Tibial artery (tissue), 4 donors: ENCODE results near the gene NEGR1.

Experiments used
- DNase-seq, 2 donors: peaks; one replicate each; pipeline ENCODE4 v3.0.0-alpha.2; 2019
- H3K27ac ChIP-seq, 2 donors: fragments of 200-600 bp; sonication (generic) in 1 of 2; 1 replicate in 1 of 2; 2 replicates in 1 of 2; pipeline ENCODE4 v1.5.1; 2018 to 2019; ENCODE audit warnings: mild to moderate bottlenecking in 1 of 2
- H3K27me3 ChIP-seq, 2 donors: fragments of 200-600 bp; sonication (generic) in 1 of 2; one replicate each; pipeline versions ENCODE4 v1.5.1 to v1.6.0; 2016 to 2019
- H3K36me3 ChIP-seq, 3 donors: fragments of 200-600 bp; sonication (generic) in 2 of 3; one replicate each; pipeline ENCODE4 v1.5.1; 2016 to 2019; ENCODE audit warnings: mild to moderate bottlenecking in 2 of 3
- H3K4me1 ChIP-seq, 4 donors: fragments of 200-600 bp; sonication (generic) in 2 of 4; 1 replicate in 3 of 4; 2 replicates in 1 of 4; pipeline ENCODE4 v1.5.1; 2016 to 2019
- H3K4me3 ChIP-seq, 2 donors: fragments of 200-600 bp; sonication (generic) in 1 of 2; 1 replicate in 1 of 2; 2 replicates in 1 of 2; pipeline ENCODE4 v1.5.1; 2018 to 2019; ENCODE audit warnings: mild to moderate bottlenecking in 2 of 2
- H3K9me3 ChIP-seq, 3 donors: fragments of 200-600 bp; sonication (generic) in 1 of 3; one replicate each; pipeline ENCODE4 v1.5.1; 2016 to 2019
- intact Hi-C: fragments of 100-400 bp; cut with DNase I; formaldehyde crosslinking; loops from one replicate; pipeline ENCODE4 v1.15.0; 2023; ENCODE audit warnings: low total_unique reads
- TF ChIP-seq, protein P1 (sequence below), 2 experiments: fragments of 200-600 bp in 1 of 2; fragments of 450-650 bp in 1 of 2; IDR thresholded peaks; one replicate each; pipeline ENCODE4 v1.5.1; 2017 to 2019; ENCODE audit warnings: antibody characterized with exemption in 2 of 2, mild to moderate bottlenecking in 1 of 2, moderate library complexity in 1 of 2

The NEGR1 gene

GRCh38 chr1:72150508-72150907, 131.8 kb downstream of the NEGR1 start:
- DNase-seq: no peak
- TF ChIP-seq, protein P1, sequence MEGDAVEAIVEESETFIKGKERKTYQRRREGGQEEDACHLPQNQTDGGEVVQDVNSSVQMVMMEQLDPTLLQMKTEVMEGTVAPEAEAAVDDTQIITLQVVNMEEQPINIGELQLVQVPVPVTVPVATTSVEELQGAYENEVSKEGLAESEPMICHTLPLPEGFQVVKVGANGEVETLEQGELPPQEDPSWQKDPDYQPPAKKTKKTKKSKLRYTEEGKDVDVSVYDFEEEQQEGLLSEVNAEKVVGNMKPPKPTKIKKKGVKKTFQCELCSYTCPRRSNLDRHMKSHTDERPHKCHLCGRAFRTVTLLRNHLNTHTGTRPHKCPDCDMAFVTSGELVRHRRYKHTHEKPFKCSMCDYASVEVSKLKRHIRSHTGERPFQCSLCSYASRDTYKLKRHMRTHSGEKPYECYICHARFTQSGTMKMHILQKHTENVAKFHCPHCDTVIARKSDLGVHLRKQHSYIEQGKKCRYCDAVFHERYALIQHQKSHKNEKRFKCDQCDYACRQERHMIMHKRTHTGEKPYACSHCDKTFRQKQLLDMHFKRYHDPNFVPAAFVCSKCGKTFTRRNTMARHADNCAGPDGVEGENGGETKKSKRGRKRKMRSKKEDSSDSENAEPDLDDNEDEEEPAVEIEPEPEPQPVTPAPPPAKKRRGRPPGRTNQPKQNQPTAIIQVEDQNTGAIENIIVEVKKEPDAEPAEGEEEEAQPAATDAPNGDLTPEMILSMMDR (IDR thresholded peaks at IDR 0.05): no peak
- H3K4me1 ChIP-seq: peaks cover 0 to 8% (median 0%) of the 10 kb centered on the region in 4 donors
- intact Hi-C loops: no loop called here
- H3K27ac ChIP-seq: no peak overlapping the region
- no peaks in the 10 kb centered on the region for H3K36me3 ChIP-seq
- no peaks in the 10 kb centered on the region for H3K9me3 ChIP-seq
- H3K27me3 ChIP-seq: no peaks in the 10 kb centered on the region
- no peak overlapping the region for H3K4me3 ChIP-seq

DNA sequence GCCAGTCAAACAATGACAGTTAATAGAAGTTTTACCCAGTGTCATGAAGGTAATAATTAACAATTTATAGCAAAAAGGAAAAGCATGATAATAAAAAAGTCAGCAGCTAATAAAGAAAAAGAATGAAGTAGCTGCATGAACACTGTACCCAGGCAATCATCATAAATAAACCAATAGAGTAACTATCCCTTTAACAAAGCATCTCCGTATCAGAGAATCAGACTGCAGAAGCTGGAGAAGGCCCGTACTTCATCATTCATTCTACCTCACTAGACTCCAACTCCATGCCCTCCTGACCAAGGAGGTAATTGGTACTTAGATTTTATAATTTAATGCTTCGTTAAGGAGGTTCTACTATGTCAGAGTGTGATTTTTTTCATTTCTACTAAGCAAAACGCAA, 140.5 kb downstream of the NEGR1 start:
- intact Hi-C loops: no loop called here
- DNase-seq: no peak
- H3K36me3 ChIP-seq: no peaks in the 10 kb centered on the region
- H3K4me3 ChIP-seq: no peak overlapping the region
- H3K4me1 ChIP-seq: no peaks in the 10 kb centered on the region
- no peak overlapping the region for H3K27ac ChIP-seq
- TF ChIP-seq, protein P1 (IDR thresholded peaks at IDR 0.05): no peak
- no peaks in the 10 kb centered on the region for H3K27me3 ChIP-seq
- peaks cover 0 to 4% (median 0%) of the 10 kb centered on the region in 3 donors for H3K9me3 ChIP-seq

DNA sequence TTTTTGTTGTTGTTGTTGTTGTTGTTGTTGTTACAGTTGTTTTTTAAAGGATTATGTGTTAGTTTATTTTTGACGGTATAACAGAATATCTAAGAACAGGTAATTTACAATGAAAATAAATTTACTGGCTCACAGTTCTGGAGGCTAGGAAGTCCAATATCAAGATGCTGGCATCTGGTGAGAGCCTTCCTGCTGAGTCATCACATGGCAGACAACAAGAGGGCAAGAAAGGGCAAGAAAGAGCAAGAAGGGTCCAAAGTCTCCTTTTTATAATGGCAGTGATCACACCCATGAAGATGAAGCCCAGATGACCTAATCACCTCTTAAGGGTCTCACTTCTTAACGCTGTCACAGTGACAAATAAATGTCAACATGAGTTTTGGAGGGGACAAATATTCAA, 142.1 kb downstream of the NEGR1 start:
- Histone ChIP-seq H3K27ac (no peak overlapping the region), H3K4me3 (no peak overlapping the region), H3K36me3 (no peaks in the 10 kb centered on the region), H3K4me1 (no peaks in the 10 kb centered on the region), H3K9me3 (peaks cover 0 to 4% (median 0%) of the 10 kb centered on the region in 3 donors), H3K27me3 (no peaks in the 10 kb centered on the region)
- TF ChIP-seq, protein P1 (IDR thresholded peaks at IDR 0.05): no peak
- DNase-seq: no peak
- intact Hi-C loops: no loop called here

GRCh38 chr1:72137656-72138055, 144.7 kb downstream of the NEGR1 start:
- H3K9me3 ChIP-seq: peaks cover 0 to 4% (median 0%) of the 10 kb centered on the region in 3 donors
- no peak overlapping the region for H3K27ac ChIP-seq
- H3K36me3 ChIP-seq: no peaks in the 10 kb centered on the region
- no peak overlapping the region for H3K4me3 ChIP-seq
- no peaks in the 10 kb centered on the region for H3K27me3 ChIP-seq
- intact Hi-C loops: no loop called here
- no peaks in the 10 kb centered on the region for H3K4me1 ChIP-seq
- no peak for DNase-seq
- TF ChIP-seq, protein P1 (IDR thresholded peaks at IDR 0.05): no peak

DNA sequence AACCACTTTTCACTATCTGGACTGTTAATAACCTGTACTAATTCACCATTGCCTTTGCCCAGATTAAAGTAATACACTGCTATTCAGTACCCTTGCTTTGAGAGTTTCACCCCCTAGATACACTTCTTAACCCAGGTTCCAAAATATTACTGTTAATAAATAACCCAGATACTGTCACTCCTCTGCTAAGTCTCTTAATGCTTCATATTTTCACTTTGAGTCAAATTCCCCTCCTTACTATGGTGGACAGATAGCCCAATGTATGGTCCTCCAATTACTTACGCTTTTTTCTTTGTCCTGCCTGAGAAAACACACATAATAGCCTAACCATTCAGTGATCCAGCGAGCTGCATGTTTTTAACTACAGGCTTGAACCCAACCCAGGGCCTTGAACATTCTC, 152.5 kb downstream of the NEGR1 start:
- intact Hi-C loops: no loop called here

More for the DNA sequence above, 152.5 kb downstream of the NEGR1 start:
- no peaks in the 10 kb centered on the region for H3K9me3 ChIP-seq
- DNase-seq: no peak
- no peak overlapping the region for H3K4me3 ChIP-seq
- TF ChIP-seq, protein P1 (IDR thresholded peaks at IDR 0.05): no peak
- H3K27ac ChIP-seq: no peak overlapping the region
- no peaks in the 10 kb centered on the region for H3K4me1 ChIP-seq
- H3K27me3 ChIP-seq: no peaks in the 10 kb centered on the region
- H3K36me3 ChIP-seq: no peaks in the 10 kb centered on the region
